ENCODE data around the gene LRRFIP2.

The LRRFIP2 gene

DNA sequence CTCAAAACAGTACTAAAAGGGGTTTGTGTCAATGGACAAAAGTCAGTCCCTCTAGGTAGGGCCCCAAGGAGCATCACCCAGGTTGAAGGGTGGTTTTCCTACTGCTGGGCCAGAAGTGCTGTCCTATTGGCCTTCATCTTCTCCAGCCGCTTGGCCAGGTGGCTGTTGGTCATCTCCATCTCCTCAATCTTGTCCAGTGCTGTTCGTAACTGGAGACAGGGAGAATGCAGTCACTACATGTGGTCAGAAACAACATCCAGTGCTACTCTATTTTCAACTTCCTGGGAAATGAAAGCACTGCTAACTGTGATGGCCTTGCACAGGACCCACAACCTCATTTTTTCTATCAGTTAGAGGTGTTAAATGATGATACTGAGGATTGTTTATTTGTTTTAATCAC is 120.6 kb downstream of the LRRFIP2 start:
- peaks cover 79% of the 10 kb centered on the region for H3K36me3 ChIP-seq (ENCODE audit: insufficient read depth, low read length)
- no peaks in the 10 kb centered on the region for H3K9me3 ChIP-seq (ENCODE audit: insufficient read depth, low read depth, low read length)
- TF ChIP-seq, protein P1, sequence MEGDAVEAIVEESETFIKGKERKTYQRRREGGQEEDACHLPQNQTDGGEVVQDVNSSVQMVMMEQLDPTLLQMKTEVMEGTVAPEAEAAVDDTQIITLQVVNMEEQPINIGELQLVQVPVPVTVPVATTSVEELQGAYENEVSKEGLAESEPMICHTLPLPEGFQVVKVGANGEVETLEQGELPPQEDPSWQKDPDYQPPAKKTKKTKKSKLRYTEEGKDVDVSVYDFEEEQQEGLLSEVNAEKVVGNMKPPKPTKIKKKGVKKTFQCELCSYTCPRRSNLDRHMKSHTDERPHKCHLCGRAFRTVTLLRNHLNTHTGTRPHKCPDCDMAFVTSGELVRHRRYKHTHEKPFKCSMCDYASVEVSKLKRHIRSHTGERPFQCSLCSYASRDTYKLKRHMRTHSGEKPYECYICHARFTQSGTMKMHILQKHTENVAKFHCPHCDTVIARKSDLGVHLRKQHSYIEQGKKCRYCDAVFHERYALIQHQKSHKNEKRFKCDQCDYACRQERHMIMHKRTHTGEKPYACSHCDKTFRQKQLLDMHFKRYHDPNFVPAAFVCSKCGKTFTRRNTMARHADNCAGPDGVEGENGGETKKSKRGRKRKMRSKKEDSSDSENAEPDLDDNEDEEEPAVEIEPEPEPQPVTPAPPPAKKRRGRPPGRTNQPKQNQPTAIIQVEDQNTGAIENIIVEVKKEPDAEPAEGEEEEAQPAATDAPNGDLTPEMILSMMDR (conservative IDR thresholded peaks at IDR 0.05; ENCODE audit: low read length): no peak
- no peak for TF ChIP-seq EZH2phosphoT487 (IDR thresholded peaks at IDR 0.05; ENCODE audit: borderline replicate concordance)
- H3K9ac ChIP-seq (ENCODE audit: low read depth, low read length, poor library complexity, severe bottlenecking): no peak overlapping the region
- H3K79me2 ChIP-seq (ENCODE audit: insufficient read depth, low read length): no peaks in the 10 kb centered on the region
- H3K4me3 ChIP-seq (ENCODE audit: low read length, poor library complexity, severe bottlenecking): no peak overlapping the region
- no peak overlapping the region for H2AFZ ChIP-seq (ENCODE audit: low read length)
- H3K27me3 ChIP-seq (ENCODE audit: insufficient read depth, low read length, poor library complexity, severe bottlenecking): no peaks in the 10 kb centered on the region
- no peaks in the 10 kb centered on the region for H4K20me1 ChIP-seq (ENCODE audit: insufficient read depth, low read length, poor library complexity, severe bottlenecking)
- H3K4me2 ChIP-seq (ENCODE audit: low read depth, low read length, poor library complexity, severe bottlenecking): no peak overlapping the region
- peaks cover 3% of the 10 kb centered on the region; the same call in 1 of the 2 replicates for H3F3A ChIP-seq (ENCODE audit: low read depth)
- peaks cover 3% of the 10 kb centered on the region for H3K4me1 ChIP-seq (ENCODE audit: insufficient read depth, low read length, poor library complexity, severe bottlenecking)
- no peaks in the 10 kb centered on the region for H3K9me2 ChIP-seq (replicated peaks; ENCODE audit: low read depth, low read length)

DNA sequence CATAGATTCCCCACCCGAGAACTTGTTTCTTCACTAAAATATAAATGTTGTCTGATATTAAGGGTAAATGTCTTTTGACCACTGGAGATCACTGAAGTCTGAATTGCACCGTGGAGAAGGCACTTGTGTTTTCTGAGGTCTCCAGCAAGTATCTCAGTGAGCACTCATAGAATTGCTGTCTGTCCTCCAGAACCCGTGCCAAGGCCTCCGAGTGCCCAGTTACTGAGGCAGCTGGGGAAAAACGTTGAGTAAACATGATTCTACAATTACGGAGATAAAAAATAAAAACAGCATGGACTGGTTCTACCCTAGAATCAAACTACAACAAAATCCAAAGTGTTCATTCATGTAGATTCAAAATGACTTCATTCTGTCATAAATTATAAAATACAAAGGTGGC is 121.0 kb downstream of the LRRFIP2 start:
- Histone ChIP-seq H3K27me3 (ENCODE audit: insufficient read depth, low read length, poor library complexity, severe bottlenecking) (no peaks in the 10 kb centered on the region), H2AFZ (ENCODE audit: low read length) (no peak overlapping the region), H3K9me2 (replicated peaks; ENCODE audit: low read depth, low read length) (no peaks in the 10 kb centered on the region), H3K79me2 (ENCODE audit: insufficient read depth, low read length) (no peaks in the 10 kb centered on the region), H3K4me3 (ENCODE audit: low read length, poor library complexity, severe bottlenecking) (no peak overlapping the region), H3K36me3 (ENCODE audit: insufficient read depth, low read length) (peaks cover 80% of the 10 kb centered on the region), H3K4me1 (ENCODE audit: insufficient read depth, low read length, poor library complexity, severe bottlenecking) (peaks cover 3% of the 10 kb centered on the region), H4K20me1 (ENCODE audit: insufficient read depth, low read length, poor library complexity, severe bottlenecking) (no peaks in the 10 kb centered on the region), H3F3A (ENCODE audit: low read depth) (peaks cover 3% of the 10 kb centered on the region; the same call in 1 of the 2 replicates), H3K9ac (ENCODE audit: low read depth, low read length, poor library complexity, severe bottlenecking) (no peak overlapping the region), H3K4me2 (ENCODE audit: low read depth, low read length, poor library complexity, severe bottlenecking) (no peak overlapping the region), H3K9me3 (ENCODE audit: insufficient read depth, low read depth, low read length) (no peaks in the 10 kb centered on the region)
- TF ChIP-seq, protein P1 (conservative IDR thresholded peaks at IDR 0.05; ENCODE audit: low read length): no peak
- TF ChIP-seq EZH2phosphoT487 (IDR thresholded peaks at IDR 0.05; ENCODE audit: borderline replicate concordance): no peak

DNA sequence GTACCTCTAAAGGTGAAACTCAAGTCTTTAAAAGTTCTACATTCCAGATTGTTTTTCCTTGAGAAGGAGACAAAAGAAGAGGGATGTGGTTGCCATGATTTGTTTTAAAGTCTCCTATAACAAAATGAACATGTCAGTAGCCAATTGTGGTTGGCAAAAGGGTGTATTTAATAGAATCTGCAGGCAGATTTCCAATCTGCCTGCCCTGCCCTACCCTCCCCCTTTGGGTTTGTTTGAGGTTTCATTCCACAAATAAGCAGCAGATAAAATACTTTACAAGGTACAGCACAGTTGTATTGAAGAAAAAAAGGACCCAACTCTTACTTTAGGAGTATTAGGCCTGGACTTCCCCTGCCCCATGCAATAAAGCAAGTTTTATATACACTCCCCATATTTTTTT is 121.5 kb downstream of the LRRFIP2 start:
- Histone ChIP-seq H3K79me2 (ENCODE audit: insufficient read depth, low read length) (no peaks in the 10 kb centered on the region), H3K9me2 (replicated peaks; ENCODE audit: low read depth, low read length) (no peaks in the 10 kb centered on the region), H3K4me1 (ENCODE audit: insufficient read depth, low read length, poor library complexity, severe bottlenecking) (peaks cover 3% of the 10 kb centered on the region), H4K20me1 (ENCODE audit: insufficient read depth, low read length, poor library complexity, severe bottlenecking) (no peaks in the 10 kb centered on the region), H3K9me3 (ENCODE audit: insufficient read depth, low read depth, low read length) (no peaks in the 10 kb centered on the region), H3K9ac (ENCODE audit: low read depth, low read length, poor library complexity, severe bottlenecking) (no peak overlapping the region), H3K4me2 (ENCODE audit: low read depth, low read length, poor library complexity, severe bottlenecking) (no peak overlapping the region), H3F3A (ENCODE audit: low read depth) (peaks cover 3% of the 10 kb centered on the region; the same call in 1 of the 2 replicates), H3K4me3 (ENCODE audit: low read length, poor library complexity, severe bottlenecking) (no peak overlapping the region), H2AFZ (ENCODE audit: low read length) (no peak overlapping the region), H3K36me3 (ENCODE audit: insufficient read depth, low read length) (peaks cover 81% of the 10 kb centered on the region), H3K27me3 (ENCODE audit: insufficient read depth, low read length, poor library complexity, severe bottlenecking) (no peaks in the 10 kb centered on the region)
- TF ChIP-seq, protein P1 (conservative IDR thresholded peaks at IDR 0.05; ENCODE audit: low read length): no peak
- no peak for TF ChIP-seq EZH2phosphoT487 (IDR thresholded peaks at IDR 0.05; ENCODE audit: borderline replicate concordance)

All from Loucy (cell line).